Peyer's patch (tissue), 4 donors: ENCODE measurements around the gene MBNL2. TPM values are rescaled to one million over a fixed set of nuclear protein-coding genes. Genes with fewer than 3 reads are reported as not detected.

Source experiments
- DNase-seq, 3 donors: peaks; one replicate each; pipeline ENCODE4 v3.0.0-alpha.2; 2017 to 2019
- H3K27ac ChIP-seq, 4 donors: fragments of 200-600 bp; sonication (generic); one replicate each; pipeline ENCODE4 v1.5.1; 2016 to 2019
- H3K27me3 ChIP-seq, 2 donors: fragments of 200-600 bp; sonication (generic); one replicate each; pipeline ENCODE4 v1.5.1; 2019
- H3K36me3 ChIP-seq, 3 donors: fragments of 200-600 bp; sonication (generic); one replicate each; pipeline ENCODE4 v1.5.1; 2016 to 2019
- H3K4me1 ChIP-seq, 4 donors: fragments of 200-600 bp; sonication (generic); one replicate each; pipeline ENCODE4 v1.5.1; 2016 to 2019
- H3K4me3 ChIP-seq, 4 donors: fragments of 200-600 bp; sonication (generic); 1 replicate in 3 of 4; 2 replicates in 1 of 4; pipeline ENCODE4 v1.5.1; 2016 to 2019; ENCODE audit warnings: mild to moderate bottlenecking in 1 of 4
- H3K9me3 ChIP-seq, 4 donors: fragments of 200-600 bp; sonication (generic); one replicate each; pipeline ENCODE4 v1.5.1; 2016 to 2019; ENCODE audit warnings: mild to moderate bottlenecking in 1 of 4
- CTCF ChIP-seq, 6 experiments: fragments of 450-650 bp in 4 of 6; fragments of 200-600 bp in 2 of 6; sonication (generic) in 1 of 6; IDR thresholded peaks; one replicate each; pipeline ENCODE4 v1.5.1; 2017 to 2019; ENCODE audit warnings: antibody characterized with exemption in 6 of 6, mild to moderate bottlenecking in 3 of 6, moderate library complexity in 1 of 6
- POLR2A ChIP-seq, 2 donors: fragments of 450-650 bp; IDR thresholded peaks; one replicate each; pipeline ENCODE4 v1.5.1; 2017; ENCODE audit warnings: antibody characterized with exemption in 2 of 2, mild to moderate bottlenecking in 2 of 2, moderate library complexity in 2 of 2
- small RNA-seq, 2 donors: library from RNA; depleted of rRNA; stranded (forward); fragments of <200 nt; gene quantifications; one replicate each; pipeline ENCODE3, GENCODE V24; 2016
- total RNA-seq, 4 donors: library from RNA; depleted of rRNA; stranded (reverse); fragments of >200 nt; gene quantifications; one replicate each; pipeline ENCODE4 v1.1.0, GENCODE V29; 2016

The MBNL2 gene
- total RNA-seq, 4 donors from 2014 or later, result 27.0 to 44.6 (median 36.3) TPM

GRCh38 chr13:97438856-97439595 lies 216.9 kb downstream of the MBNL2 start:
- no peaks in the 10 kb centered on the region for H3K9me3 ChIP-seq
- no peak for DNase-seq
- H3K27ac ChIP-seq, result no peak overlapping the region
- H3K4me1 ChIP-seq, result peaks cover 0 to 20% (median 2%) of the 10 kb centered on the region in 4 donors
- H3K27me3 ChIP-seq, result no peaks in the 10 kb centered on the region
- no peaks in the 10 kb centered on the region for H3K36me3 ChIP-seq
- TF ChIP-seq CTCF (IDR thresholded peaks at IDR 0.05) (no peak), POLR2A (IDR thresholded peaks at IDR 0.05) (no peak)
- H3K4me3 ChIP-seq, result no peak overlapping the region

GRCh38 chr13:97440598-97441170 lies 218.6 kb downstream of the MBNL2 start:
- Histone ChIP-seq H3K4me3 (no peak overlapping the region), H3K9me3 (no peaks in the 10 kb centered on the region), H3K27me3 (no peaks in the 10 kb centered on the region), H3K36me3 (no peaks in the 10 kb centered on the region), H3K4me1 (peaks cover 0 to 20% (median 0%) of the 10 kb centered on the region in 4 donors), H3K27ac (no peak overlapping the region)
- no peak for DNase-seq
- TF ChIP-seq POLR2A (IDR thresholded peaks at IDR 0.05) (no peak), CTCF (IDR thresholded peaks at IDR 0.05) (no peak)

- peaks cover 0 to 13% (median 0%) of the 10 kb centered on the region in 4 donors for H3K4me1 ChIP-seq
- DNase-seq, result no peak
- H3K27ac ChIP-seq, result no peak overlapping the region
- H3K27me3 ChIP-seq, result no peaks in the 10 kb centered on the region
- H3K4me3 ChIP-seq, result no peak overlapping the region
- H3K9me3 ChIP-seq, result no peaks in the 10 kb centered on the region
- H3K36me3 ChIP-seq, result no peaks in the 10 kb centered on the region
- TF ChIP-seq POLR2A (IDR thresholded peaks at IDR 0.05) (no peak), CTCF (IDR thresholded peaks at IDR 0.05) (no peak)
Observed at GRCh38 chr13:97441368-97441767, 219.2 kb downstream of the MBNL2 start.

Small RNA genes within 50 kb of the gene (small RNA-seq; reads per million reads assigned to genes)
- gene AL442067.1, result 0 reads per million in 2 donors
- gene RNA5SP37, result 0 reads per million in 2 donors

Other genes starting within 250 kb of the MBNL2 start
- 1 to 10 TPM in 2 of 4 donors, not detected in 2; 1.2 to 1.3 TPM for gene OXGR1, start 227.9 kb upstream of the MBNL2 start, total RNA-seq
- gene RAP2A, start 211.8 kb downstream of the MBNL2 start, total RNA-seq, result 10 to 100 TPM in 3 of 4 donors, 1 to 10 TPM in 1; 8.7 to 19.8 (median 16.4) TPM